ENCODE results near the gene CCDC136.

Gene CCDC136

GRCh38 chr7:128745706-128746105 lies 46.1 kb upstream of the CCDC136 start:
- no peak for TF ChIP-seq POLR2AphosphoS5 (IDR thresholded peaks at IDR 0.05; ENCODE audit: low read depth)
- TF ChIP-seq CTCF (IDR thresholded peaks at IDR 0.05; ENCODE audit: insufficient read depth, low read length) = no peak
- TF ChIP-seq, protein P1, sequence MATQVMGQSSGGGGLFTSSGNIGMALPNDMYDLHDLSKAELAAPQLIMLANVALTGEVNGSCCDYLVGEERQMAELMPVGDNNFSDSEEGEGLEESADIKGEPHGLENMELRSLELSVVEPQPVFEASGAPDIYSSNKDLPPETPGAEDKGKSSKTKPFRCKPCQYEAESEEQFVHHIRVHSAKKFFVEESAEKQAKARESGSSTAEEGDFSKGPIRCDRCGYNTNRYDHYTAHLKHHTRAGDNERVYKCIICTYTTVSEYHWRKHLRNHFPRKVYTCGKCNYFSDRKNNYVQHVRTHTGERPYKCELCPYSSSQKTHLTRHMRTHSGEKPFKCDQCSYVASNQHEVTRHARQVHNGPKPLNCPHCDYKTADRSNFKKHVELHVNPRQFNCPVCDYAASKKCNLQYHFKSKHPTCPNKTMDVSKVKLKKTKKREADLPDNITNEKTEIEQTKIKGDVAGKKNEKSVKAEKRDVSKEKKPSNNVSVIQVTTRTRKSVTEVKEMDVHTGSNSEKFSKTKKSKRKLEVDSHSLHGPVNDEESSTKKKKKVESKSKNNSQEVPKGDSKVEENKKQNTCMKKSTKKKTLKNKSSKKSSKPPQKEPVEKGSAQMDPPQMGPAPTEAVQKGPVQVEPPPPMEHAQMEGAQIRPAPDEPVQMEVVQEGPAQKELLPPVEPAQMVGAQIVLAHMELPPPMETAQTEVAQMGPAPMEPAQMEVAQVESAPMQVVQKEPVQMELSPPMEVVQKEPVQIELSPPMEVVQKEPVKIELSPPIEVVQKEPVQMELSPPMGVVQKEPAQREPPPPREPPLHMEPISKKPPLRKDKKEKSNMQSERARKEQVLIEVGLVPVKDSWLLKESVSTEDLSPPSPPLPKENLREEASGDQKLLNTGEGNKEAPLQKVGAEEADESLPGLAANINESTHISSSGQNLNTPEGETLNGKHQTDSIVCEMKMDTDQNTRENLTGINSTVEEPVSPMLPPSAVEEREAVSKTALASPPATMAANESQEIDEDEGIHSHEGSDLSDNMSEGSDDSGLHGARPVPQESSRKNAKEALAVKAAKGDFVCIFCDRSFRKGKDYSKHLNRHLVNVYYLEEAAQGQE (IDR thresholded peaks at IDR 0.05; ENCODE audit: insufficient replicate concordance, low read depth) = no peak
- no peak for TF ChIP-seq GABPA (IDR thresholded peaks at IDR 0.05; ENCODE audit: low read depth)
- no peak for TF ChIP-seq SPI1 (IDR thresholded peaks at IDR 0.05; ENCODE audit: borderline replicate concordance, low read depth)

DNA sequence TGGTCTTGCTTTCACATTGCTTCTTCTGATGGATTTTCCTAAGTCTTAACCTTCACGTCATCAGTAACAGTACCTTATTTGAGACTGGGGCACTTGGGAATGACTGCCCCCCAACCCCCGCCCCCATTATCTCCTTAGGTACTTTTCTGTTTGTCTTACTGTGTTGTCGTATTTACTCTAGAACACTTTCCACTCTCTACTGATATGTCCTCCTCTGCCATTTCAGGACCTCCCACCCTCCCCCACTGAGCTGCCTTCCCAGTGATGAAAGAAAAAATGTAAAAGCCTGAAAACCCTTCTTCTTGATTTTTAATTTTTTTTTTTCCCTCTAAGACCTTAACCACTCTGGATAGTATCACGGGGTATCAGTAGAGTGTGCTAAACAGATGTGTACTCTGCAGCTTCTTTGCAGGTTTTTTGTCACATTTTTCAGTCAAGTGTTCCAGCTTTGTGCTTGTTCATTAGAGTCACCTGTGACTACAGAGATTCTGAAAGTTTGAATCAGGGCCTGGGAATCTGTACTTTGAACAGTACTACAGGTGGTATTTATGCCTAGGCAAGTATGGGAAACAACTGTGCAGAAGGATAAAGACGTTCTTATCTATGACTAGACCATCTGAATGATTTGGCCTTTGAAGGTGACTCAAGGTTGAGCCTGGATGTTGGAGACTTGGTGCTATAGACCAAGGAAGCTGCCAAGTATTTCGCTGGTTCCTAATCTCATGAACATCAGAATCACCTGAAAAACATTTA lies 44.3 kb upstream of the CCDC136 start:
- Histone ChIP-seq H3K27ac (replicated peaks) (no peak overlapping the region), H3K27me3 (ENCODE audit: insufficient read depth, poor library complexity, severe bottlenecking) (no peaks in the 10 kb centered on the region), H3K4me3 (replicated peaks; ENCODE audit: insufficient read depth, low read length) (no peak overlapping the region)
- TF ChIP-seq CTCF (IDR thresholded peaks at IDR 0.05; ENCODE audit: insufficient read depth, low read length) (no peak), GABPA (IDR thresholded peaks at IDR 0.05; ENCODE audit: low read depth) (no peak), POLR2AphosphoS5 (IDR thresholded peaks at IDR 0.05; ENCODE audit: low read depth) (no peak), SPI1 (IDR thresholded peaks at IDR 0.05; ENCODE audit: borderline replicate concordance, low read depth) (no peak)
- TF ChIP-seq, protein P1 (IDR thresholded peaks at IDR 0.05; ENCODE audit: insufficient replicate concordance, low read depth) = no peak
- no peak for DNase-seq (ENCODE audit: low read depth in 1 of 2, low spot score in 1 of 2)

More at GRCh38 chr7:128745706-128746105, 46.1 kb upstream of the CCDC136 start:
- Histone ChIP-seq H3K27ac (replicated peaks) (no peak overlapping the region), H3K4me3 (replicated peaks; ENCODE audit: insufficient read depth, low read length) (no peak overlapping the region), H3K27me3 (ENCODE audit: insufficient read depth, poor library complexity, severe bottlenecking) (no peaks in the 10 kb centered on the region)
- no peak for DNase-seq (ENCODE audit: low read depth in 1 of 2, low spot score in 1 of 2)

DNA sequence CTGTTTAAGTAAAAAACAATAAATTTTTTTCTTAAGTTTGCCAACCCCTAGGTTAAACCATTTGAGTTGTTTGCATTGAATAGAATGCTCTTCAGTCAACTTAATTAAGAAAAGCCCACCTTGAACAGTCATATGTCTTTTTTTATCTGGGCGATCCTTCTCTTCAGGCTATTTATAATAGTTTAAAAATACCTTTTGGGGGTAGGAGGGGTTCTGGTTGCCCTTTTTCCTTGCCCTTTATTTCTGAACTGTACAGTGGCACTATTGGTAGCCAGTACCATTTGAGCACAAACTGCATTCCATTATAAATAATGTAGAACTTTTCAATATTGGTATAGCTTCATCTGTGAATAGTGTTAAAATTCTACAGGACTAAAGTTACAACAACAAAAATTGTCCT lies 39.5 kb upstream of the CCDC136 start:
- Histone ChIP-seq H3K27me3 (ENCODE audit: insufficient read depth, poor library complexity, severe bottlenecking) (no peaks in the 10 kb centered on the region), H3K27ac (replicated peaks) (no peak overlapping the region), H3K4me3 (replicated peaks; ENCODE audit: insufficient read depth, low read length) (no peak overlapping the region)
- TF ChIP-seq GABPA (IDR thresholded peaks at IDR 0.05; ENCODE audit: low read depth) (no peak), CTCF (IDR thresholded peaks at IDR 0.05; ENCODE audit: insufficient read depth, low read length) (no peak), POLR2AphosphoS5 (IDR thresholded peaks at IDR 0.05; ENCODE audit: low read depth) (no peak), SPI1 (IDR thresholded peaks at IDR 0.05; ENCODE audit: borderline replicate concordance, low read depth) (no peak)
- TF ChIP-seq, protein P1 (IDR thresholded peaks at IDR 0.05; ENCODE audit: insufficient replicate concordance, low read depth) = no peak
- no peak for DNase-seq (ENCODE audit: low read depth in 1 of 2, low spot score in 1 of 2)

Measured in HL-60 (cell line).